Activated CD4-positive, alpha-beta T cell treated with anti-CD3 and anti-CD28 coated beads for 48 hours (primary cell): ENCODE results near the gene GSTO2.
"Not testable (repeated sequence)": the region's sequence is repeated elsewhere in the genome, so short reads cannot be mapped to it uniquely, and the experiment has no call there.

Experiments used
- DNase-seq: peaks from one replicate; pipeline ENCODE4 v3.0.0-alpha.2; 2020

The GSTO2 gene

DNA sequence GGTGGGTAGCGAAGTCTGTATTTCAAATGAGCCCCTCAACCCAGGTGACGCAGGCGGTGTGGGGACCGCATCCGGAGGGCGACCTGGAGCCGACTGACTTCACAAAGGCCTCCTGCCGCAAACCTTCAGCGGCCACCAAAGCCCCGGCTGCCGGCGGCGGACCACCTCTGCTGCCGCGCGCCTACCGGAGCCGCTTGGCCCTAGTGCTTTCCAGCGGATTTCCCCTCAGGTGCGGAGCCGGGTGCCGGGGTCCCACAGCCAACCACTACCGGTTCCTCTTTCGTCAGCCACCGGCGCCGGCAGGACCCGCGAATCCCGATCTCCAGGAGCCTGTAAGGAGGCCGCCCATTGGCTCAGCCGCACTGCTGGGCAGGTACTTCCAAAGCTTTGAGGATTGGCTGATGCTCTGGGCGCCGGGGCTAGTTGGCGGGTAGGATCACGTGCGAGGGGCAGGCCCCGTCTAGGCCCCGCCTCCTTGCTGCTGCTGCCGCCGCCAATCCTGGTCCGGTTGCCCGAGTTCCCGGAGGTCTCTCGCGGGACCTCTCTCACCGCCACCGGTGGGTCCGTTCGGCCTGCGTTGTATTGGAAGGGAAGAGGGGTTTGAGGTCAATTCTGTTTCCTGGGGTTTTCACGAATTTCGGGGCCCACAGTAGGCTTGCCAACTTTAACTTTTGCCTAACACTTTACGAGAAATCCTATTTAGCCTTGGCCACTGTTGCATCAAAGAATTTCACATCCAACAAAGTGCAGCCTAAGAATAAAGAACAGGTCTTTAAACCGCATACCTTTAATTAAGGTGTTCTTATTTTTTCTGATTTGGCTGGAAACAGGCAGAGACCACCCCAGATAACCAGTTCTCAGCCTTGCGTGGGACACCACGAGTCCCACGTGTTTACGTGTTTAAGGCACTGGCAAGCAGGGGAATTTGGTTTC is at the start of gene GSTO2:
Gene GSTO2, plus strand, starts transcription at position 472 of the 933 bp plus-strand sequence. CDS start 5,732 bp downstream, outside the sequence.
- peak; percentile 99 for DNase-seq

DNA sequence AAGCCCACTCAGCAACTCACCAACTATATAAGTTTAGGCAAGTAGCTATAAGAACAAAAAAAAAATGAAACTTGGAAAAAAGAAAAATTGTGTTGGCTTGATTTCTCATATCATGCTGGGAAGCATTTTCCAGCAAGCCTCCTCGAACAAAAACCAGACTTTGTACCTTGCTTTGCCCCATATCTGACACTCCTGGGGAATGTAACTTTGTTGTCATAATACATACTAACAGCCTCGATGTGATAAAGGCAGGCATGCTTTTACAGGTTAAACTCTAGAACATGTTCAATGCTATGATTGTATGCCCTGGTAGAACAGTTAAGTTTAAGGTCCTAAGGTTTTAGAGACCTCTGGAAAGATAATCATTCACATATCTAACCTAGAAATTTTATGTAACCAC is 48.5 kb upstream of the GSTO2 start:
- DNase-seq = no peak

DNA sequence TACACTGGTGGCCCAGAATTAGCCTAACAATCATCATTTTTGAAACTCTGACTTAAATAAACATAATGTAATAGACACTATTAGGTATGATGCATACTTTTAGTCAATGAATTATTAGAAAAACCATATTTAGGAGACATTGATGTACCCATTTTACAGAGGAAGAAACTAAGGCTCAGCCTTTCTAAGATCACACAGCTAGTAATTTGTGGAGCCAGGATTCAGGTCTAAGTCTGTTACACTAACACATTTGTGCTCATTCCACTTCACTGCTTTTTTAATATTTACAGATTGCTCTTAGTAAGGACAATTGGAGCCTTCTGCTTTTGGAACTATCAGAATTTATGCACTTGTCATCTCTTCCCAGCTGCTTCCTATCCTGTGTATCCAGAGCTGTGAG is 45.7 kb upstream of the GSTO2 start:
- no peak for DNase-seq

DNA sequence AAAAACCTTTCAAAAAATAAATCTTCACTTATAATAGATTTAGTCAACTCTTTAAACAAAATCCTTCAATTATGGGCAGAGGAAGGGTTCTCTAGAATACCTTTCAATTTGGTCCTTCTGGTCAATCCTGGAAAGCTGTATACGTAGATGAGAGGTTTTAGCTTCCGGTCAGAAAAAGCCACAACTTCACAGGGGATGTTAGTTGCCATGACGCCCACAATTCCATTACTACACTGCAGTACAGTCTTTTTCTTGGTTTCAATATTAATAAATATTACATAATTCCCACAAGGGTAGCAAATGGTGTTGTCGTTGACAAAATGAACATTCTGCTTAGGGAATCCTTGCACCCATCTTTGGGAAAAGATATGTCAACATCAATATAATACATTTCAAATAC is 38.5 kb upstream of the GSTO2 start:
- DNase-seq = no peak

DNA sequence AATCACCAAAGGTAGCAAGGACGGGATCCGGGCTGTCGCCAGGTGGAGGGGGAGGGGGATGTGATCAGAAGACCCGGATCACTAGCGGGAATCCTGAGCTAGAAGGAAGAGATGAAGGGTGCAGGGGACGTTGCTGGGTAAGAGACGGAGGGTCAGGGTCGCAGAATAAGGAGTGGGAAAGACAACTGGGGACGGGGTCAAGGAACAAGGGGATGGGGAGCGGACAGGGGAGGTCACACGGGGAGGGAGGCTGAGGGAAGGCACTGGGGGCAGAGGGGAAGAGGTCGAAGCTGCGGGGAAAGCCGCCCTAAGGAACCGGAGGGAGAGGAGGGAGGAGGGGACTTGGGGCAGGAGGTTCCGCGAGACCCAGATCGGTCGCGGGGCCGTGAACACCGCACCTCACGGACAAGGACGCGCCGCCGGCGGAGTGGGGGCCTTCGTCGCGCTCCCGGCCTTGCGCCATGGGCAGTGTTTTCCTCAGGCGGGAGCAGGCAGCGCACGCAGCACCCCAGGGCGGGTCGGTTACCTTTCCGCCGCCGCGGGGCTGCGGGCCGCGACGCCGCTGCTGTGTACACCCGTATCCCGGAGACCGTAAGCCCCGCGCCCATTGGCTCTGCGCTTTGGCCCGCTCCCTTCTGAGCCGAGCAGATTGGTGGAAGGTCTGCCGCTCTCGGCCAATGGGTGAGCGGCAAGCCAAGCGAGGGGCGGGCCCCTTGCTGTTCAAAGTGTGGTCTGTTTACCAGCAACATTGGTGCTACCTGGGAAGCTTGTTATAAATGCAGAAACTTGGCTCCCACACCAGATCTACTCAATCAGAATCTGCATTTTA is 37.0 kb upstream of the GSTO2 start, which contains the start of gene CFAP43:
Gene CFAP43, minus strand, starts transcription at position 581 of the 829 bp plus-strand sequence. Its CDS starts 118 bp downstream, at position 463.
- DNase-seq = peak; percentile 100

DNA sequence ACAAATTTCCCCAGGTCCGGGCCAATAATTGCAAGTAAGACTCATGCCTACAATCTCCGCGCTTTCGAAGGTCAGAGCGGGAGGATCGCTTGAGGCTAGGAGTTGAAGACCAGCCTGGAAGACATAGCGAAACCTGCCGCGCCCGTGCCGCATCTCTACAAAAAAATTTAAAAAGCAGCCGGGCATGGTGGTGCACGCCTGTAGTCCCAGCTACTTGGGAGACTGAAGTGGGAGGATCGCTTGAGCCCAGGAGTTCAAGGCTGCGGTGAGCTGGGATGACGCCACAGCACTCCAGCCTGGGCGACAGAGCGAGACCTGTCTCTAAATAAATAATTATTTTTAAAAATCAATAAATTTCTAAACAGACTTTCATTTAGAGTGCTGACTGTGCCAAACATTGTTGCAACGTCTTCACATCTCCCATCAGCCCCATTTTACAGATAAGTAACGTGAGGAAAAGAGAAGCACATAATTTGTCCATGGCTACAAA is 36.3 kb upstream of the GSTO2 start:
- no peak for DNase-seq

DNA sequence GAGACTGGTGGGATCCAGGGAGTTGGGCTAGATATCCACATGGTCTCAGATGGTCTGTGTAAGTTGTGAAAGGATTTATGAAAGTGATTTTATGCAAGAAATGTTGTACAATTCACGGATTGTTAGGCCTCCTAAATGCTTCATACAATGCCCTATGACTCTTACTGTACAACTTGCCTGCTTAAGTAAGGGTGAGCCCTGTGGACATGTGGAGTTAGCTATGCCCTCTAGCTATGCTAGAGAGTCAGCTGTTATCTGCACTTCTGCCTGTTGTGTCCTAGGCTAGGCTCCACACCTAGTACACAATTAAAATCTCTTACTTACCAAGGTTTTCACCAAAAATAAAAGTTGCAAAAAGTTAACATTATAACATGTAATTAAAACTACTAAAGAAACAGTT is 35.2 kb upstream of the GSTO2 start:
- DNase-seq = no peak

DNA sequence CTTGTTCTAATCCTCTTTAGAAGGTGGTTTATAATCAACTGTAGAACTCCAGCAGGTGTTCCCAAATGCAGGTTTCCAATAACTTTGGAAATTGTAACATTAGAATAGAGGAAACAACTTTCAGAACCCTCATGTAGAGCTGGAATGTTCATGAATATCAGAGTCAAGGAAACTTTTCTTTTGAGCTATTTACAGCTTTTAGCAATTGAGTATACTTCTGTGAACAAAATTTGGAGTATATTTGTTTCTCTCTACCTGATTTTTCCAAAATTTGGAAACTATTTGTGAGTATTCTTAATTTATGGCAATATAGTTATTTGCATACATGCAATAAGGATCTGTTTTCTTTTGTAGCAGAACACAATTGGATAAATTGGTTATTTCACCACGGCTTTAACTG is 34.0 kb upstream of the GSTO2 start:
- DNase-seq = no peak

DNA sequence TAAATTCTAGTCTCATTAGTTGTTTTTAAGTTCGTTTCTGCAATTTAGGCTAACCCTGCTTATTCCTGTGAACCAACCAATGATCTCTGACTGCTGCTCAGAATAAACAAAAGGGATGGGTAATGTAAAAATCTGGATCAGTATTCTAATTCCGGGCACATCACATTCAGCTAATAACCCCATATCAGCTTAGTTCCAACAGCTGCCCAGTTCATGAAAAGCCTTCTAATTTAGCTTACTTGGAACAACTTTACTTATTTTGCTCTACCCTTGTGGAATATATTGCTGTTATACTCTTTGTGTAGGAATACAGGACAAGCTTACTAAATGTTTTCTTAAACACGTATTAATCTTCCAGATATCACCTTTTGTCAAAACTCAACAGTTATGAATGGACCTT is 33.2 kb upstream of the GSTO2 start:
- no peak for DNase-seq

DNA sequence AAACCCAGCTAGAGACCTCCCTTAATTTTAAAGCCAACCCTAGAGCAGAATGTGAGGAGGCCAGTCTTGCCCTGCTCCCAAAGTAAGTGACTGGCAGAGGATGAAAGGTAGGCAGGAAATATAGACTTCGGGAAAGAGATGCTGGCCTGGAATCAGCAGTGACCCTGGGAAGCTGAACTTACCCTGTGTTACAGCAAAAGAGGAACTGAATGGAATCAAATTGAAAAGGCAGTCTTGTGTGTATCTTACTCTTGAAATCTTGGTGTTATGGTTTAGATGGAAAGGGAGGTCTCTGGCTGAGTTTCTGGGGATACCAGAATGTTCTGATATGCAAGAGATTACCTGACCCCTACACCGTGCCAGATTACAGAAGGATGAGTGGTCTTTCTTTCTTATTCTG is 28.9 kb upstream of the GSTO2 start:
- no peak for DNase-seq

DNA sequence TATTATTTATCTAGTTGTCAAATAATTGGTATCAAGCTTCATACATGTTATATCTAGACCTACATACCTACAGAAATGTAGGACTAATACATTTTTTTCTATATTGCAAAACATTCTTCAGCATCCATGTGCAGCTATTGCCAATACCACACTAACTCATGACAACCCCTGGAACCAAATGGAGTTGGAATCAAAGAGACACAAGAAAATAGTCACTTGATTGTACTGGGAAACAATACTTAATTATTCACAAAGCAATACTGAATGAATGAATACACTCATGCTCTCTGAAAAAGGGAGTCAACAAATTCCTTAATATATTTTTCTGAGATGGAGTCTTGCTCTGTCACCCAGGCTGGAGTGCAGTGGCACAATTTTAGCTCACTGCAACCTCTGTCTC is 26.4 kb upstream of the GSTO2 start:
- no peak for DNase-seq

DNA sequence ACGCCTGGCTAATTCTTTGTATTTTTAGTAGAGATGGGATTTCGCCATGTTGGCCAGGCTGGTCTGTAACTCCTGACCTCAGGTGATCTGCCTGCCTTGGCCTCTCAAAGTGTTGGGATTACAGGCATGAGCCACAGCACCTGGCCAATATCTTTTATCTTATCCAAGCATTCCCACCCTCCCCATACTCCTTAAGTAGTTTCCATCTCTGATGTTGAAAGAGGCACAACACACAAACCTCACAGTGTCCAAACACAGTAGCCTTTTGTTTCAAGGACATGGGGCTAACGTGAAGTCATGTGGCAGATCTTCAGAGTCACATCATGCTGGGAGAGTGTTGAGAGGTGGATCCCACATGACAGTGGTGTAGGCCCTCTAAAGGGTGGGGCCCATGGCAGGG is 26.0 kb upstream of the GSTO2 start:
- not testable (repeated sequence) for DNase-seq

DNA sequence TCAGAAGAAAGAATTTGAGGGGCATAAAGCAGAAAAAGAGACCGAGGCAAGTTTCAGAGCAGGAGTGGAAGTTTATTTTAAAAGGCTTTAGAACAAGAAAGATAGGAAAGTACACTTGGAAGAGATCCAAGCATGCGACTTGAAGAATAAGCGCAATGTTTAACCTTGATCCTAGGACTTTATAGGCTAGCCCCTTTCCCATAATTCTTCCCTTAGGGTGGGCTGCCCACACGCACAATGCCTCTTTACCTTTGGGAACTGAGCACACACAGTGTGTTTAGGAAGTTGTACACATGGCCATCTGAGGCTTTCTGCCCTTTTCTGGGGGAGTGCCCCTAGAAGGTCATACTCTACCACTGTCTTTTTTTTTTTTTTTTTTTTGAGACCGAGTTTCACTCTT is 25.5 kb upstream of the GSTO2 start:
- no peak for DNase-seq

DNA sequence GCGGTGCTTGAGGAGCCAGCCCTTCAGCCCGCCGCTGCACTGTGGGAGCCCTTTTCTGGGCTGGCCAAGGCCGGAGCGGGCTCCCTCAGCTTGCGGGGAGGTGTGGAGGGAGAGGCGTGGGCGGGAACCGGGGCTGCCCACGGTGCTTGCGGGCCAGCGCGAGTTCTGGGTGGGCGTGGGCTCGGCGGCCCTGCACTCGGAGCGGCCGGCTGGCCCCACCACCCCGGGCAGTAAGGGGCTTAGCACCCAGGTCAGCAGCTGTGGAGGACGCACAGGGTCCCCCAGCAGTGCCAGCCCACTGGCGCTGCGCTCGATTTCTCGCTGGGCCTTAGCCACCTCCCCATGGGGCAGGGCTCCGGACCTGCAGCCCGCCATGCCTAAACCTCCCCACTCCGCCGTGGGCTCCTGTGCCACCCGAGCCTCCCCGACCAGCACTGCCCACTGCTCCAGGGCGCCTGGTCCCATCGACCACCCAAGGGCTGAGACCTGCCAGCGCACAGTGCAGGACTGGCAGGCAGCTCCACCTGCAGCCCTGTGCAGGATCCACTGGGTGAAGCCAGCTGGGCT is 23.8 kb upstream of the GSTO2 start:
- no peak for DNase-seq

DNA sequence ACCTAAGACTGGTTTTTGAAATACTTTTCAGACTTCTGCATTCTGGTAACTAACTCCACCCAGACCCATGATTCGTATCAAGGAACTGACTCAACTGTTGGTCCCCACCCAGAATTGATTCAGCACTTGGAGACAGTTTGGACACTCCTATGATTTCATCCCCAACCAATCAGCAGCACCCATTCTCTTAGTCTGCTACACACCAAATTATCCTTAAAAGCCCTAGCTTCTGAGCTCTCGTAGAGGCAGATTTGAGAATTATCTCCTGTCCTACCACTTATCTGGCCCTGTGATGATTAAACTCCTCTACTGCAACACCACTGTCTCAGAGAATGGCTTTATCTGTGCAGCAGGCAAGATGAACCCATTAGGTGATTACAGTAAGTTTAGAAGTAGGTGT is 22.0 kb upstream of the GSTO2 start:
- peak; percentile 14 for DNase-seq

DNA sequence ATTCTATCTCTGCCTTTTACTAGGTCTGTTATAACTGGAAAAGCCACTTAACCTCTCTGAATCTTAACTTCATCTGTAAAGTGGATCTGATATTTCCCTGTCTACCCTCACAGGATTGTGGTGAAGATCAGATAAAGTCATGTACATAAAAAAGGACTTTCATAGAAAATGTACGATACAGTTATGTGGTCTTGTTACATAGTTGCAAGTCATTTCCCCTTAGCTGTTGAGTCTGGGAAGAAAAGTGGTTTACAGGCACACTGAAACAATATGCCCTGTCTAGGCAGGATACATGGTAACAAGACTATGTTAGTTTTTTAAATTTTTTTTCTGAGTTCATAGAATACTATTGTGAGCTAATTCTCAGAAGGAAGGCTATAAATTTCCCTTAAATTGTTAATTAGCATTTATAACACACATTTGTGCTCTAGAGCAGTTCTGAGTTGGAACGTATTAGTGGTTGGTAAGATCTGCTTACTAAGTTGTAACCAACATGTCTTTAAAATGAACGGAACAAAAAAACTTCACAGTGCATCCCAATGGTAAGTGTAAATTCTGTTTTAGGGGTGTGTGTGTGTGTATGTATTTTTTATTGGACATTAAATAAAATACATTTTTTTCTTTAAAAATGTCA is 21.4 kb upstream of the GSTO2 start:
- DNase-seq = no peak

DNA sequence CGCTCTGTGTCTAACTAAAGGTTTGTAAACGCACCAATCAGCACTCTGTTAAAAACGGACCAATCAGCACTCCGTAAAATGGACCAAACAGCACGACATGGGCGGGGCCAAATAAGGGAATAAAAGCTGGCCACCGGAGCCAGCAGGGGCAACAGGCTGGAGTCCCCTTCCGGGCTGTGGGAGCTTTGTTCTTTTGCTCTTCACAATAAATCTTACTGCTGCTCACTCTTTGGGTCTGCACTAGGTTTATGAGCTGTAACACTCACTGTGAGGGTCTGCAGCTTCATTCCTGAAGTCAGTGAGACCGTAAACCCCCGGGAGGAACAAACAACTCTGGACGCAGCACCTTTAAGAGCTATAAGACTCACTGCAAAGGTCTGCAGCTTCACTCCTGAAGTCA is 20.1 kb upstream of the GSTO2 start:
- not testable (repeated sequence) for DNase-seq

DNA sequence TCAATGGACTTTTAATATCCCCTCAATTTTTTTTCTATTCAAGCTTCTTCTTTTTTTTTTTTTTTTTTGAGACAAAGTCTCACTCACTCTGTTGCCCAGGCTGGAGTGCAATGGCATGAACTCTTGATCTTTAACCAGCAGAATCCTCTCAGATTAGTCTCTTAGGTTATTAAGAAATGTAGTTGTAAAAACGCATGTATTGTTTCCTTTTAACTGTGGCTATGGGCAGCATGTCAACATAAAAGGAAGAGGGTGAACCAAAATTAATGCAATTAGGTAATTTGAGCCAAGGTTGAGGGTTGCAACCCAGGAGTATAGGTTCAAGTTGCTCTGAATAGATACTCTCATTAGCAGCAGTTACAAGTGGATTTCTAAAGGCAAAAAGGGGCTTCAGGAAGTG is 18.6 kb upstream of the GSTO2 start:
- no peak for DNase-seq

DNA sequence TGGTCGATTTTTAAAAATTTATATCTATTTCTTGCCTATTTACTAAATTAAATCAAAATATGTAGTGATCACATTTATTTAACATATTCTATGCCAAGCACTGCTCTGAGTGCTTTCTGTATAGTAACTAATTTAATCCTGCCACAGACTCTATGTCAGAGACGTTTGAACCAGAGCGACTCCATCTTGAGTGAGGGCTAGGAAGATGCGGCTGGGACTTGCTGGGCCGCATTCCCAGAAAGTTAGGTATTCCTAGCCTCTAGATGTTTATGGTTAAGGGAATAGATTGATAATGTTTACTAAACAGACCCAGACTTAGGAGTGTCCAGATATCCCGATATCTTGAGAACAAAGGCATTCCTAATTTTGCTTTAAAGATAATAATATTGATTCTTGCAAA is 17.5 kb upstream of the GSTO2 start:
- DNase-seq = no peak

DNA sequence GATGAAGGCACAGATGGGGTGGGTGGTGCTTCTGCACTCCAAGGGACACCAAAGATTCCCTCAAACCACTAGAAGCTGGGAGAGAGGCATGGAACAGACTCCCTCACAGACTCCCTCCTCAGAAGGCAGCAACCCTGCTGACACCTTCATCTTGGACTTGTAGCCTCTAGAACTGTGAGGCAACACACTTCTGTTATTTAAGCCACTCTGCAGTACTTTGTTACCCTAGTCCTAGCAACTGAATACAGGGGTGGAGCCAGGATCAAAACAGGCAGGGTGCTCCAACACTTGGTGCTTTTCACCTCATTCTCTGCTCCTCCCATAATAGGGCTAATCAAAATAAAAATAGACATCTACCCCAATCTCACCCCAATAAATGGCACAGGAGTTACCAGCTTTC is 16.6 kb upstream of the GSTO2 start:
- DNase-seq = no peak

DNA sequence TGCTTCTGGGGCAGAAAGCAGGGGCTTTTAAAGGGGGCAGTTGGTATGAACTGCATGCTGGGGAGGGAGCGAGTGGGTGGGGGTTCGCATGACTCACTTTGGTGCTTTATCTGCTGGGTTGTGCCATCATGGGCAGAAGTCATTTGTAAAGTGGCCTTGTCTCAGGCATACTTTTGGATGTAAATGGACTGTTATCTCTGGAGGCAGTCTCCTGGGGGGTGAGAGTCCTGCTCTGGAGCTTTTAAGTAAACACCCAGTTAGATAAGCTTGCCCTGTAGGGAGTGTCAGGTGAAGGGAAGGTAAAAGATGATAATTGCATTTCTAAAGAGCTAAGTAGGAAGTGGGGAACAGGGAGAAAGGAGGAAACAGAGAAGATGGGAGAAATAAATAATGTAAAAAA is 15.9 kb upstream of the GSTO2 start:
- peak; percentile 35 for DNase-seq

DNA sequence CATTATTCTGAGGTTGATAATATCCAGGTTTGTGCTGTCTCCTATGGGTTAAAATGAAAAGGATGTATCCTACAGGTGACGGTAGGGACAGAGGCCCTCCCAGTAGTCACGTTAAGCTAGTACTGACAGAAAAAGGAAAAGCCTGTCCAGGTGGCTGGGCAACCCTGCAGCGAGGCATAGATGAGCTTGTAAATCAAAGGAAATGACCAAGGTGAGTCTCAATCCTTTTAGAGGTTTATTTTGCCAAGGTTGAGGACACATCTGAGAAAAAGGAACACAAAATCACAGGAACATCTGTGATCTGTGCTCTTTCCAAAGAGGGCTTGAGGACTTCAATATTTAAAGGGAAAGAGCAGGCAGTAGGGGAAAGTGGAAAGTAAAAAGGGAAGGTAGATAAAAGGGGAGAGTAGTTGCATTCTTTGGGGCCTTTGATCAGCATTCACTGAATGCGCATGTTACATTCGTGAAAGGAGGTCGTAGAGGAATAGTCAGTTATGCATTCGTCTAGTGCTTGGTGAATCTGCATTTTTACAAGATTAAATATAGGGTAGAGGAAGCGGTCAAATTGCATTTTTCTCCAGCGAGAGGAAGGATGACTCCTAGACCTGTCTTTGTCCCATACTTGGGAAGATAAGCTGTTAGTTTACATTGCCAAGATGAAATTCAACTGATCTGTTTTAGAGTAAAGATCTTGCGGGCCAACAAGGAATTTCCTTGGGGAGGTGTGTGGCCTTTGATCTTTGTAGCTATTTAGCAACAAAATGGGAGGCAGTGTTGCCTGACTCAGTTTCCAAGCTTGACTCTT is 15.2 kb upstream of the GSTO2 start:
- DNase-seq = no peak
